Prostate gland (tissue), 2 donors: ENCODE results near the gene RHOT2. TPM values are rescaled to one million over a fixed set of nuclear protein-coding genes. Genes with fewer than 3 reads are reported as not detected.

ENCODE experiments used
- DNase-seq: peaks from one replicate; pipeline ENCODE4 v3.0.0-alpha.2; 2019; ENCODE audit warnings: low spot score
- H3K27ac ChIP-seq, 2 donors: fragments of 200-600 bp; sonication (generic); 2 replicates each; pipeline ENCODE4 v1.5.1; 2017 to 2019
- H3K27me3 ChIP-seq: fragments of 200-600 bp; sonication (generic); replicated peaks from 2 replicates; pipeline ENCODE4 v1.5.1; 2019; ENCODE audit not compliant: insufficient read depth
- H3K36me3 ChIP-seq, 2 donors: fragments of 200-600 bp; sonication (generic); 1 replicate in 1 of 2; 2 replicates in 1 of 2; pipeline versions ENCODE4 v1.5.1 to v1.8.1; 2017 to 2019
- H3K4me1 ChIP-seq: fragments of 200-600 bp; sonication (generic); replicated peaks from 2 replicates; pipeline ENCODE4 v1.5.1; 2019
- H3K4me3 ChIP-seq, 2 donors: fragments of 200-600 bp; sonication (generic); 2 replicates each; pipeline ENCODE4 v1.5.1; 2017 to 2019
- H3K9me3 ChIP-seq: fragments of 200-600 bp; sonication (generic); 2 replicates; pipeline ENCODE4 v1.5.1; 2017
- POLR2A ChIP-seq: fragments of 450-650 bp; IDR thresholded peaks from one replicate; pipeline ENCODE4 v1.6.1; 2016; ENCODE audit warnings: antibody characterized with exemption, mild to moderate bottlenecking
- POLR2AphosphoS5 ChIP-seq: sonication (generic); formaldehyde crosslinking; IDR thresholded peaks from one replicate; pipeline ENCODE4 v1.6.1; 2017; ENCODE audit warnings: antibody characterized with exemption
- WGBS: methylation state at CpG from one replicate; pipeline ENCODE4 v1.1.5; 2018; 5-methylcytosine and 5-hydroxymethylcytosine counted together
- intact Hi-C: fragments of 100-400 bp; cut with DNase I; formaldehyde crosslinking; loops from one replicate; pipeline ENCODE4 v1.14.2; 2022
- total RNA-seq, 2 donors: library from RNA; depleted of rRNA; stranded (reverse); fragments of >200 nt; gene quantifications; one replicate each; pipeline ENCODE4 v1.1.0, GENCODE V29; 2016
- TF ChIP-seq, protein P1 (sequence below), 4 experiments: fragments of 200-600 bp in 2 of 4; fragments of 450-650 bp in 2 of 4; sonication (generic) in 2 of 4; IDR thresholded peaks; 1 replicate in 3 of 4; 2 replicates in 1 of 4; pipeline ENCODE4 v1.5.1; 2016 to 2019; ENCODE audit warnings: antibody characterized with exemption in 4 of 4, mild to moderate bottlenecking in 2 of 4, moderate library complexity in 2 of 4

RHOT2 gene
- total RNA-seq, 2 donors from 2014 or later, result 101 to 169 TPM

DNA sequence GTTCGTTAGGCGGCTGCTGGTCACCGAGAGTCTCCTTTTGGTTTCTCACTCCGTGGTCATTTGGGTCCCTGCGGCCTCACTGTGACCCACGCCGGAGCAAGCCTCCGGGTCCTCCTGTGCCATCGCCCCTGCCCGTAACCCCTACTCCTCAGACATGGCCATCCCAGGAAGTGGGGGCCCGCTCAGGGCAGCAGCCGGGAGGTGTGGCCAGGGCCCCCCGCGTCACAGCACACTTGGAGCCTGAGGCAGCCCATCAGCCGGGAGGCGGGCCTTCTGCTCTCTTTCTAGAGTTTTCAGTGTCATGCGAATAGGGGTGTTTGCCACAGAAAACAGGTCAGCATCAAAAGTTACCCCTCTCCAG is 45.0 kb upstream of the RHOT2 start:
- DNase-seq, result no peak
- H3K27ac ChIP-seq, result no peak overlapping the region
- no peaks in the 10 kb centered on the region for H3K27me3 ChIP-seq
- TF ChIP-seq, protein P1, sequence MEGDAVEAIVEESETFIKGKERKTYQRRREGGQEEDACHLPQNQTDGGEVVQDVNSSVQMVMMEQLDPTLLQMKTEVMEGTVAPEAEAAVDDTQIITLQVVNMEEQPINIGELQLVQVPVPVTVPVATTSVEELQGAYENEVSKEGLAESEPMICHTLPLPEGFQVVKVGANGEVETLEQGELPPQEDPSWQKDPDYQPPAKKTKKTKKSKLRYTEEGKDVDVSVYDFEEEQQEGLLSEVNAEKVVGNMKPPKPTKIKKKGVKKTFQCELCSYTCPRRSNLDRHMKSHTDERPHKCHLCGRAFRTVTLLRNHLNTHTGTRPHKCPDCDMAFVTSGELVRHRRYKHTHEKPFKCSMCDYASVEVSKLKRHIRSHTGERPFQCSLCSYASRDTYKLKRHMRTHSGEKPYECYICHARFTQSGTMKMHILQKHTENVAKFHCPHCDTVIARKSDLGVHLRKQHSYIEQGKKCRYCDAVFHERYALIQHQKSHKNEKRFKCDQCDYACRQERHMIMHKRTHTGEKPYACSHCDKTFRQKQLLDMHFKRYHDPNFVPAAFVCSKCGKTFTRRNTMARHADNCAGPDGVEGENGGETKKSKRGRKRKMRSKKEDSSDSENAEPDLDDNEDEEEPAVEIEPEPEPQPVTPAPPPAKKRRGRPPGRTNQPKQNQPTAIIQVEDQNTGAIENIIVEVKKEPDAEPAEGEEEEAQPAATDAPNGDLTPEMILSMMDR (IDR thresholded peaks at IDR 0.05), result no peak
- TF ChIP-seq POLR2A, result no peak
- no peak for TF ChIP-seq POLR2AphosphoS5
- H3K4me1 ChIP-seq, result peaks cover 9% of the 10 kb centered on the region
- H3K9me3 ChIP-seq, result no peaks in the 10 kb centered on the region
- peaks cover 0 to 3% of the 10 kb centered on the region in 2 donors for H3K36me3 ChIP-seq
- no peak overlapping the region for H3K4me3 ChIP-seq
- 91% methylated on average over 14 of the region's 17 CpGs for WGBS
- intact Hi-C loops, result no loop called here

DNA sequence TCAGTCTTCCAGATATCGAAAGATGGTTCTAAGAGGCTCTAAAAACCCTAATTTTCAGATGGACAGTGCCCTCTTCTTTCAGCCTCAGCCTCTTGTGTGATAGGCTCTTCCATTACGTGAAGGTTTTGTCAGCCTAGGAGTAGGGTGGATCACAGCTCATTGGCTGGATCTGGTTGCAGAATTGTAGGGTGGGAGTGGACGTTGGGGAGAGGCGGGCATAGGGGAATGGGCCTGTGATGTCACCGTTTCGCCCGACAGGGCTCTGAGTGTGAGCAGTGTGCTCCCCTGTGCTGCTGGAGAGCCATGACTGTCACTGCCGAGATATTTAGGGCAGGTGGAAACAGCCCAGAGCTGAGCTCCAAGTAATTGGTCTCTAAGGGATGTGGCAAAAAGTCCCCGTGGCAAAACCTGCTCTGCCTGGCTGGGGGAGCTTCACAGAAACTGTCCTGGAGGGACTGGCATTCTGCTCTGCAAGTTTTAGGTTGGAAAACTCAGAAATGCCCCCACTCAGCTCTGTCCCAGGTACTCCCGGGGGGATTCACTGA is 43.3 kb upstream of the RHOT2 start:
- H3K4me1 ChIP-seq, result peaks cover 9% of the 10 kb centered on the region
- no peak overlapping the region for H3K27ac ChIP-seq
- TF ChIP-seq, protein P1 (IDR thresholded peaks at IDR 0.05), result no peak
- TF ChIP-seq POLR2AphosphoS5 (no peak), POLR2A (no peak)
- WGBS, result 73% methylated on average over 10 of the region's 10 CpGs
- no peak for DNase-seq
- H3K27me3 ChIP-seq, result no peaks in the 10 kb centered on the region
- peaks cover 0 to 3% of the 10 kb centered on the region in 2 donors for H3K36me3 ChIP-seq
- H3K4me3 ChIP-seq, result no peak overlapping the region
- intact Hi-C loops, result no loop called here
- no peaks in the 10 kb centered on the region for H3K9me3 ChIP-seq

DNA sequence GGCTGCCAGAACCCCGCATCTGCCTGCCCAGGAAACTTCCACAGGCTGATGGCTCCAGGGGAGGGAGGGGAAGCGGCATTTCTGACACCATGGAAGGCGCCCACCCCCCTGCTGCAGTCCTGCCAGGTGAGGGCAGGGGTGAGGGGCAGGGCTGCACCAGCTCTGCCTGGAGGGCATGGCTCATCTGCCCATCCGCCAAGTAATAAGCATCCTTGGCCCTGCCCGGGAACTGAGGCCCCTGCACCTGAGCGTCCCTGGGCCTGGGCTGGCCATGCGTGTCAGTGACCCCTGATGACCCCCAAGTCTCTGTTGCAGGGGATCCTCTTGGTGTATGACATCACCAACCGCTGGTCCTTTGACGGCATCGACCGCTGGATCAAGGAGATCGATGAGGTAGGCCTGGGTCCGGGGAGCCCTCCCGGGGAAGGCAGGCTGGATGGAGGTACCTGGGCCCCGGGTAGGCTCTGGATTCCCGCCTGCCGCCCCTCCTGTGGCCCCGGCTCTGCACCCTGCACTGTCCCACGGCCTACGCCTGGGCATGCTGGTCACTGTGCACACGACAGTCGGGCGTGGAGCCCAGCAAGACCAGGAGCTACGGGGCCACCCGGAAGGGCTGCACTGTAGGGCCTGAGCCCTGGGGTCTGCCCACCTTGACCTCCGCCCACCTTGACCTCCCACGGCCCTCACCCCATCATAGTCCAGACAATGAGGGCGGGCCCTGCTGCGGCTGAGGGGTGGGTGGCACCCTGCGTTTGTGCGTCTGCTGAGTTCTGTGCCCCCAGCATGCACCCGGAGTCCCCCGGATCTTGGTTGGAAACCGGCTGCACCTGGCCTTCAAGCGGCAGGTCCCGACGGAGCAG is 42.6 kb upstream of the RHOT2 start:
- Histone ChIP-seq H3K4me3 (no peak overlapping the region), H3K36me3 (peaks cover 0 to 3% of the 10 kb centered on the region in 2 donors), H3K9me3 (no peaks in the 10 kb centered on the region), H3K27ac (no peak overlapping the region), H3K4me1 (peaks cover 9% of the 10 kb centered on the region), H3K27me3 (no peaks in the 10 kb centered on the region)
- no peak for TF ChIP-seq POLR2A
- TF ChIP-seq POLR2AphosphoS5, result no peak
- TF ChIP-seq, protein P1 (IDR thresholded peaks at IDR 0.05), result no peak
- no peak for DNase-seq
- intact Hi-C loops, result no loop called here
- 92% methylated on average over 36 of the region's 37 CpGs for WGBS

DNA sequence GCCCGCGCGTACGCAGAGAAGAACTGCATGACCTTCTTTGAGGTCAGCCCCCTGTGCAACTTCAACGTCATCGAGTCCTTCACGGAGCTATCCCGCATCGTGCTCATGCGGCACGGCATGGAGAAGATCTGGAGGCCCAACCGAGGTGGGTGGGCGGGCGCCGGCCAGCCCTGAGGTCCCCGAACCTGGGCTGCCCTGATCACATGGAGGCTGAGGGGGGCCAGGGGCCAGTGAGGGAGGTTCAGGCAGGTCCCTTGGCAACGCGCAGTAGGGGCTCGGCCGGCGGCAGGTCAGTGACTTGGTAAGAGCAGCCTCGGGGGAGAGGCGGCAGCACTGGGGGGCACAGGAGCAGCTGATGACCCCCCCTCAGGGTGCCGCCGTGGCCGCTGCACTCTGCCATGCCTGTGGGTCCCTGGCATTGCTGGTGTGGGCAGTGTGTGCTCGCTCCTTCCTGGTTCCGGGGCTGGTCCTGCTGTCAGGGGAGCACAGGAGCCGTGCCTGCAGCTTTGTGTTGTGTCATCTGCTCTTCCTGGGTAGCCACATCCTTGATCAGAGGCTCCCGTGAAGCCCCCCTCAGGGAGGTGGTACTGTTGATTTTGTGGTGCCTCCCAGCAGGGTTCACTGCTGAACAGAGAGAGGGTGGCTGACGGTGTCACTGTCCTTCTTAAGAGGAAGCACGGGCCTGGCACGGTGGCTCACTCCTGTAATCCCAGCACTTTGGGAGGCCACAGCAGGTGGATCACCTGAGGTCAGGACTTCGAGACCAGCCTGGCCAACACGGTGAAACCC is 41.8 kb upstream of the RHOT2 start:
- no peak overlapping the region for H3K4me3 ChIP-seq
- peaks cover 7% of the 10 kb centered on the region for H3K4me1 ChIP-seq
- DNase-seq, result no peak
- no peaks in the 10 kb centered on the region for H3K9me3 ChIP-seq
- TF ChIP-seq, protein P1 (IDR thresholded peaks at IDR 0.05), result no peak
- intact Hi-C loops, result no loop called here
- no peaks in the 10 kb centered on the region for H3K27me3 ChIP-seq
- peaks cover 0 to 3% of the 10 kb centered on the region in 2 donors for H3K36me3 ChIP-seq
- H3K27ac ChIP-seq, result no peak overlapping the region
- 96% methylated on average over 32 of the region's 35 CpGs for WGBS
